Posterior cingulate gyrus (tissue), 11 donors: ENCODE measurements around the gene SOWAHD.
"Not testable (repeated sequence)": the region's sequence is repeated elsewhere in the genome, so short reads cannot be mapped to it uniquely, and the experiment has no call there.

Experiments used
- DNase-seq, 10 donors: peaks; one replicate each; pipeline versions ENCODE4 v3.0.0 to v3.0.0-alpha.2; 2020 to 2021; ENCODE audit warnings: mixed read lengths in 3 of 10
- intact Hi-C: fragments of 100-400 bp; cut with DNase I; formaldehyde crosslinking; loops from one replicate; pipeline ENCODE4 v1.15.1; 2023

The SOWAHD gene

DNA sequence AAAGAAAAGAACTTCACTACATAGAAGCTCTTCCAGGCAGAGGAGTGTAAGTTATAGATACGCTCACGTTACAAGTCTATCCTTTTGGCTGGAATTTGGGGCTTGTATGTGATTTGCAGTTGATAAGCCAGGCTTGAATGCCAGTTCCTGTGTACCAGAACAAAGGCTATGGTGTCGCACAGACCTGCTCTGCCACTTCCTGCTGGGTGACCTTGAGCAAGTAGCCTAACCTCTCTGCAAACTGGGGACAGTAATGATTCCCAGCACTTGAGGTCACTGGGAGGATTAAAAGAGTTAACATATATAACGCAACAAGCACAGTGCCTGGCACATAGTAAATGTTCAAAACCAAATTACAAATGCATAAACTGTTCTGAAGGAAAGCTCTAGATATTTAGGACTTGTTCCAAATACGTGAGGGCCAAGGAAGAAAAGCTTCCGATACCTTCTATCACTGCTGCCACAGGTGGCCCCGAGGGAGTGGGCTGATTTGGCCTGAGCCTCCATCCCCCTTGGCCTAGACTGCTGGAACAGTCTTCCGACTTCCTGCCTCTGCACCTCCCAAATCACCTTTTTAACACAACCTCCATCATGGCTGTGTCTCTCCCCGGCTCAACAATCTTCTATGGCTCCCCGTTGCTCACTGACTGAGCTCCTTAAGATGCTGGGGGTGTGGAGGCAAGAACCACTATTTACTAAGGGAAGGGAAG is 1.3 kb upstream of the SOWAHD start:
- intact Hi-C loops = no loop called here
- DNase-seq = peak in 1 of 10 donors; percentile 10

DNA sequence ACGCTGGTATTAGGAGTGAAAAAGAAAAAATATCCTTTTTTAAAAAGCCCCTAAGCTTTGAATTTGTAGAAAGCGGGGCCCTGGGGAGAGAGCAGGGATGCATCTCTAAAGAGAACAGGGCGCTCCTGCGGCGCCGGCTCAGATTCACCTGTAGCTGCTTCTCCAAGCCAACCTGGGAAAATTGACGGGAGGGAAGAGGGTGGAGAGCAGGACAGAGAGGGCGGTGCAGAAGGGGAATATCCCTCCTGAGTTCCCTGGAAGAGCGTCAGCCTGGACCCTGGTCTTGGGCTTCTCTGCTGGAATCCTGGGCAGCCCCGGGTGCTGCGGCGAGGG is 776 bp upstream of the SOWAHD start:
- intact Hi-C loops = no loop called here
- no peak for DNase-seq

DNA sequence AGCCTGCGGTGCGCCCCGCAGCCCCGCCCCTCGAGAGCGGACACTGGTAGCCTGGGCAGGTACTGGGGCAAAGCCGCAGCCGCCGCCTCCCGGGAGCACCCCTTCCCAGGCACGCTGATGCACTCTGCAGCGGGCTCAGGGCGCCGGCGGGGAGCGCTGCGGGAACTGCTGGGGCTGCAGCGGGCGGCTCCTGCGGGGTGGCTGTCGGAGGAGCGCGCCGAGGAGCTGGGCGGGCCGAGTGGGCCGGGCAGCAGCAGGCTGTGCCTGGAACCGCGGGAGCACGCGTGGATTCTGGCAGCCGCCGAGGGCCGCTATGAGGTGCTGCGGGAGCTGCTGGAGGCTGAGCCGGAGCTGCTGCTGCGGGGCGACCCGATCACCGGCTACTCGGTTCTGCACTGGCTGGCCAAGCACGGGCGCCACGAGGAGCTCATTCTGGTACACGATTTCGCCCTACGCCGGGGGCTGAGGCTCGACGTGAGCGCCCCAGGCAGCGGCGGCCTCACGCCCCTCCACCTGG is 401 bp downstream of the SOWAHD start:
- intact Hi-C loops = no loop called here
- DNase-seq = peak in 1 of 10 donors; percentile 8

DNA sequence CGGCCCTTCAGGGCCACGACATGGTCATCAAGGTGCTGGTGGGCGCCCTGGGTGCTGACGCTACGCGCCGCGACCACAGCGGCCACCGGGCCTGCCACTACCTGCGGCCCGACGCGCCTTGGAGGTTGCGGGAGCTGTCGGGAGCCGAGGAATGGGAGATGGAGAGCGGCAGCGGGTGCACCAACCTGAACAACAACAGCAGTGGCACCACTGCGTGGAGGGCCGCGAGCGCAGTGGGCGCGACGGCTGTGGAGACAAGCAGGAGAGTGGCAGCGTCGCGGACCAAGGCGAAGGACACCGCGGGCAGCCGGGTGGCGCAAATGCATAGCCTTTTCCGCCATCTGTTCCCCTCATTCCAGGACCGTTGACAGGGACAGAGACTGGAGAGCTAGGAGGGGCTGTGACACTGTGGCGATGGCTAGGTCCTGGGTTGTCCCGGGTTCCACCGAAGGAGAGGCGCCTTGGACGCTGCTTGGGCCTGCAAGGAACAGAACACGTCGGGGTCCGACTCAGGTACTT is 919 bp downstream of the SOWAHD start:
- no peak for DNase-seq
- intact Hi-C loops = no loop called here

DNA sequence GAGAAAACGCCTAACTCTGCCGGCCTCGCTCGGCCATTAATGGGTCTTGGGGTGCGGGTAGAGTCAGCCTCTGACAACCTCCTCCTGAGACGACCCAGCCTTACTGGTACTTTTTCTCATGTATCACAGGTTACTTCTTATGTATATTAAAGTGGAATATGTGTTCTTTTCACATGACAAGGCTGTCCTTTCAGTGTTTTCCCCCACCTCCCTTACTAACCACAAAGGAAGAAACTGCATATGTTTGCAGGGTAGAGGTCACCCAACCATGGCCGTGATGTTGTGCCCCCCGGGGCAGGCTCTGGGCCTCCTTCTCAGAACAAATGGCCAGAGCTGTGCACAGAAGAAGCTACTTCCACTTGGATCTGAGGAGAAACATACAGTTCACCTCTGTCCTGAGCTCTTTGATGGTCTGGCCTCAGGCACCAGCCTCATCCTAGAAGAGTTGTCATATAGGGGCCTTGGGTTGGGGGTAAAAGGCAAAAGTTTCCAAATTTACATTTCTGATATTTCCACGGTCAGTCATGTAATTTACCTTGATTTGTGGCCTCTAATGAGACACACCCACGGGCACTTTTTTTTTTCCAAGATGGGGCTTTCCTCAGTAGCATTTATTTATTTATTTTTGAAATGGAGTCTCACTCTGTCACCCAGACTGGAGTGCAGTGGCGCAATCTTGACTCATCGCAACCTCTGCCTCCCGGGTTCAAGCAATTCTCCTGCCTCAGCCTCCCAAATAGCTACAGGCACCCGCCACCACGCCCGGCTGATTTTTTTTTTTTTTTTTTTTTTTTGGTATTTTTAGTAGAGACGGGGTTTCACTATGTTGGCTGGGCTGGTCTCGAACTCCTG is 1.9 kb downstream of the SOWAHD start:
- no peak for DNase-seq
- intact Hi-C loops = no loop called here

DNA sequence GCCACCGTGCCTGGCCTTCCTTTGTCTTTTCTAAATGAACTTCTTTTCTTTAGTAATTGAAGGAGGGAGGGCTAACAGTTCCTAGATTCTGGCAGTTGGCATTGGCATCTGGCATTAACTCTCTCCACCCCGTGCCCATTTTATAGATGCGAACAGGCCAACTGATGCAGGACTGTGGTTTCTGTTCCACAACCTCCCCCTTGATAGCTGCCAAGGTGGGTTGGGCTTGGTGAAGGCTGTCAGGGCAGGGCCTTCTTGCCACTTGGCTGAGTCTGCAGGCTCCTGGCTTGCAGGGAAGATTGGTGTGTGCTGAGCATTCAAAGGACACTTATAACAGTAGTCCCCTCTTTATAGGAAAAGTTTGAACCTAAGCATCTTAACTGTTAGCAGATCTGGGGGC is 4.3 kb downstream of the SOWAHD start:
- intact Hi-C loops = no loop called here

GRCh38 chrX:119763181-119763580 is 4.8 kb downstream of the SOWAHD start:
- intact Hi-C loops = no loop called here
- peak in 1 of 10 donors; percentile 20 for DNase-seq

More for the DNA sequence above, 4.3 kb downstream of the SOWAHD start:
- peak in 1 of 10 donors; percentile 49 for DNase-seq

DNA sequence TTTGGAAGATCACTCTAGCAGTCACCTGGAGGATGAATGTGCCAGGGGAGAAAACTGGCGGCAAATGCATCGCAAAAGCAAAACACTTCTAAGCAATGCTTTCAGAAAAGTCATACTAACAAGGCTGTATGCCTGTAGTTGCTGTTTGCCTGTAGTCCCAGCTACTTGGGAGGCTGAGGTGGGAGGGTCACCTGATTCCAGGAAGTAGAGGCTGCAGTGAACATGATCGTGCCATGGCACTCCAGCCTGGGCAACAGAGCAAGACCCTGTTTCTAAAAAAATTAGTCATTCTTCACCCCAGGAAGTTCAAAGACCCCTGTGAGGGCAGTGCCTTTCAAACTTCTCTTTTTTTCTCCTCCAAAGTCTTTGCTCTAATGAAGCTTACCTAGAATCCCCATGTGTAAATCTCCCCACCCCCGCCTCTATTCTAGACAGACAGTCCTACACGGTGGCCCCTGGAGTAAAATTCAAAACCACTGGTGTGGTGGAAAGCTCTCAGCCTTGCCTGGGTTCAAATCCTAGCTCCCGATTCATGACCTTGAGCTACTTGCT is 5.5 kb downstream of the SOWAHD start:
- peak in 1 of 10 donors; percentile 8 for DNase-seq
- intact Hi-C loops = no loop called here

- intact Hi-C loops, DNase-seq: not testable (repeated sequence)
These were observed 10.0 kb downstream of the SOWAHD start for GRCh38 chrX:119768436-119768835.

DNA sequence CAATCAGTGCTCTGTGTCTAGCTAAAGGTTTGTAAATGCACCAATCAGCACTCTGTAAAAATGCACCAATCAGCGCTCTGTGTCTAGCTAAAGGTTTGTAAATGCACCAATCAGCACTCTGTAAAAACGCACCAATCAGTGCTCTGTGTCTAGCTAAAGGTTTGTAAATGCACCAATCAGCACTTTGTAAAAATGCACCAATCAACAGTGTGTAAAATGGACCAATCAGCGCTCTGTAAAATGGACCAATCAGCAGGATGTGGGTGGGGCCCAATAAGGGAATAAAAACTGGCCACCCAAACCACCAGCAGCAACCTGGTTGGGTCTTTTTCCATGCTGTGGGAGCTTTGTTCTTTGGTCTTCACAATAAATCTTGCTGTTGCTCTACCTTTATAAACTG is 11.0 kb downstream of the SOWAHD start:
- DNase-seq, intact Hi-C loops: not testable (repeated sequence)

DNA sequence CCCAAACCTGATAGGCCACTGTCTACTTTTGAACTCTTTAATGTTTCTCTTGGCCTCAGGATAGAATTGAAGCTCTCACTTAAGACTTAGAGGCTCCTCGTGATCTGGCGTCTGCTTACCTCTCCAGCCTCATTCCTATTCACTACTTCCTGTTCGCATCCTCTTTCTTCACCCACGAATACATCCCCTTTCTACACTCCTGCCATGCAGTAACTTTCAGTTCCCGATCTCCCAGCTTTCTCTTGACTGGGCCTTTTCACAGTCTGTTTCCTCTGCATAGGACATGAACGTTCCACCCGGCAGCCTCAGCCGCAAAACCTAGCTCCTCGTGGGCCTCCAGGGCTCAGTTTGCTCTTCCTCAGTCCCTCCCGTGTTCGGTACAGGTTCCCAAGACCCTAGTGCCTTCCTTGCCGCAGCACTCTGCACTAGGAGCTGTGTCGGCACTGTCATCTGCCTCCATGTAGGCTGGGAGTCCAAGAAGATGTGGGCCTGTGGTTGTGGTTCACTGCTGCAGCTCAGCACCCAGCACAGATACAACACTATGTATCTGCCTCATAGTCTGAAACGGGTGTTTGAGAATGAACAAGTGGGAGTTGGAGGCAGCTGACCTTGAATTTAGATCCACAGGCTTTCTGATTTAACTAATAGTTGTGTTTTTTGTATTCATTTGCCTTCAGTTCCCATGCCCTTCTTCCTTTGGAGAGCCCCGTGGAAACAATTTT is 17.3 kb downstream of the SOWAHD start:
- no peak for DNase-seq
- intact Hi-C loops = no loop called here

DNA sequence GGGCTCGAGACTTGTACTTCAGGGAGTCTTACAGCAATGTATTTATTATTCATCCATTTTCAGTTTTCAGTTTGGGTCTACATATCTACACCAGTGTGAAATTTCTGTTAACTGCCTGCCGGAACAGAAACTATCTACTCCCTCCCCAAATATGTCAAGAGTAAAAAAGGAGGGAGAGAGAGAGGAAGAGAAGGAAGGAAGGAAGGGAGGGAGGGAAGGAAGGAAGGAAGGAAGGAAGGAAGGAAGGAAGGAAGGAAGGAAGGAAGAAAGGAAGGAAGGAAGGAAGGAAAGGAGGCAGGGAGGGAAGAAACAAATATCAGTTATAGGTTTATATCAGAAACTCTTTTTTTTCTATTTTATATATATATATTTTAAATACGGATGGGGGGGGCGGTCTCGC is 20.4 kb downstream of the SOWAHD start:
- no peak for DNase-seq
- intact Hi-C loops = no loop called here

- no peak for DNase-seq
- intact Hi-C loops = no loop called here
These were observed 24.6 kb downstream of the SOWAHD start for GRCh38 chrX:119783026-119783425.

GRCh38 chrX:119784747-119785446 is 26.5 kb downstream of the SOWAHD start:
- DNase-seq = no peak
- intact Hi-C loops = no loop called here

DNA sequence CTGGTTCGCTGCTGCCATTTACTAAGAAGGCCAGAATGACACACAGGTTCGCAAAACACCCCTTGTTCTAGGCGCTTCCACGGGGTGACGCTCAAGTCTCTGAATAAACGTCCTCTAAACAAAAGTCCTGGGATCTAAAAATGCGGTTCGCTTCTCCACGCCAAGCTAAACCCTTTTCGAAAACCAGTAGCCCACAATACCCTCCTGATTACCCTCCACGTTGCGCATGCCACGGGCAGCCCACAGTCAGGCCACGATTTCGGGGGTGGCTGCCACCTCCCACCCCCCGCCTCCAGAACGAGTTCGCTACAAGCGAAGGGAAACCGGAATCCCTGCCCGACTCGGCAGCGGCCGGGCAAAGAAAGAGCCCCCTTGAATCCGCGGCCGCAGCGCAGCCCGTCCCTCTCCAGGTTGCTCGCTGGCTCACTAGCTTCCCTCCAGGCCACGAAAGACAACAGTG is 32.6 kb downstream of the SOWAHD start:
- intact Hi-C loops = loop anchor here (5.0 kb wide), 3 partner anchors 61 to 184 kb away; partner anchors contain the start of genes NDUFA1, NKRF, RNF113A and UPF3B
- DNase-seq = peak in 4 of 10 donors; percentile 7 to 80 (median 14)

DNA sequence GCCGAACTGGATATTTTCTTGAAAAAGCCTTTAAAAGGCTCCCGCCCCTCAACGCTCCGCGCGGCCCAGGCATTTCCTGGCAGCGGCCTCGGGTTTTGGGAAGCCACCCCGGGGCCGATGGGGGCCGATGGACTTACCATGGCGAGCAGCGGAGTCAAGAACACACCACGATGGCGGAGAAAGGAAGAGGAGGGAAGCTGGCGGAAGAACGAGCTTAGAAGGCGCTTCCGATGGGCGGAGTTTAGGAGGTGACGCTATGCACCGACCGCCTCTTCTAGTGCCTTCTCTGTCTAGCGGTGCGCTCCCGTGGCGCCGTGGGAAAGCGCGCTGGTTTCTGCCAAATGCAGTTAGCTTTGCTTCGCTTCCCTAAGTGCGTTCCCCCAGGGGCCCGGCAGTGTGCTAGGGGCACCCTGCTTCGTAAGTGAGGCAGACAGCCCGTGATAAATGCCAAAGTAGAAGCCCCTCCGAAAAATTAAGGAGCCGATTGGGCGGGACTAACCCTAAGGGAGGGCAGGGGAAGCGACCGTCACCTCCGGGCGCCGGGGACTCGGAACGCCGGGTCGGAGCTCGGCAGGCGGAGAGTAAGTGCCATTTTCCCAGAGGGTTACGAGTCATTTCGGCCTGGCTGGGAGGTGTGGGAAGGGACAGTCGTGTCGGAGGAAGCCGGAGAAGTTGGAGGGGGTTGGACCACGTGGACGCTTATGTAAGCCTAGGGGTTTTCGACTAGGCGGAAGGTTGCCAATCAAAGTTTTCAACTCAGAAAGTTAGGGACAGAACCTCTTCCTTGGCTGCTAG is 33.2 kb downstream of the SOWAHD start, which contains the start of gene RPL39:
Gene RPL39 (minus strand): TSS at position 194 of the 795 bp plus-strand sequence. CDS start 54 bp downstream, at position 140.
- intact Hi-C loops = loop anchor here (5.0 kb wide), 3 partner anchors 61 to 184 kb away; partner anchors contain the start of genes NDUFA1, NKRF, RNF113A and UPF3B

GRCh38 chrX:119801253-119802221 is 43.1 kb downstream of the SOWAHD start:
- intact Hi-C loops = no loop called here
- DNase-seq = no peak

More for the DNA sequence above, 33.2 kb downstream of the SOWAHD start, which contains the start of gene RPL39:
- peak; percentile 67 to 97 (median 78) for DNase-seq
